CD14-positive monocyte (primary cell): ENCODE data around the gene ZNF385C. TPM values are rescaled to one million over a fixed set of nuclear protein-coding genes. Genes with fewer than 3 reads are reported as not detected.
A peak's percentile ranks its signal among the peaks of the same experiment; 100 is the strongest.

Source experiments
- DNase-seq, 3 donors: peaks; one replicate each; pipeline ENCODE4 v3.0.0-alpha.2; 2011 to 2022
- H2AFZ ChIP-seq: 2 replicates; pipeline ENCODE4 v1.6.0; 2012; ENCODE audit warnings: mild to moderate bottlenecking, low read depth, low read length, inconsistent platforms; ENCODE audit not compliant: insufficient read depth, poor library complexity, severe bottlenecking
- H3K27ac ChIP-seq, 2 donors: 1 replicate in 1 of 2; 2 replicates in 1 of 2; pipeline ENCODE4 v1.5.1; 2012 to 2013; ENCODE audit warnings: low read length in 2 of 2, control low read depth in 1 of 2, inconsistent platforms in 1 of 2, low read depth in 1 of 2, mild to moderate bottlenecking in 1 of 2
- H3K27me3 ChIP-seq, 2 donors: one replicate each; pipeline versions ENCODE4 v1.6.0 to v1.6.1; 2011 to 2013; ENCODE audit warnings: low read length in 2 of 2; ENCODE audit not compliant: control insufficient read depth in 2 of 2, insufficient read depth in 2 of 2
- H3K36me3 ChIP-seq, 2 donors: replicated peaks in 1 of 2; 1 replicate in 1 of 2; 2 replicates in 1 of 2; pipeline versions ENCODE4 v1.5.1 to v1.6.1; 2012 to 2013; ENCODE audit warnings: low read length in 2 of 2, control low read depth in 1 of 2, inconsistent platforms in 1 of 2, mild to moderate bottlenecking in 1 of 2; ENCODE audit not compliant: insufficient read depth in 2 of 2, control insufficient read depth in 1 of 2
- H3K4me1 ChIP-seq, 2 donors: 1 replicate in 1 of 2; 2 replicates in 1 of 2; pipeline versions ENCODE4 v1.5.1 to v1.6.1; 2012 to 2013; ENCODE audit warnings: low read length in 2 of 2, control low read depth in 1 of 2, inconsistent platforms in 1 of 2, mild to moderate bottlenecking in 1 of 2, moderate library complexity in 1 of 2; ENCODE audit not compliant: insufficient read depth in 2 of 2, control insufficient read depth in 1 of 2
- H3K4me2 ChIP-seq: replicated peaks from 2 replicates; pipeline ENCODE3; 2012; ENCODE audit warnings: low read length, moderate library complexity, mild to moderate bottlenecking; ENCODE audit not compliant: poor library complexity, severe bottlenecking; ENCODE audit errors: extremely low read depth
- H3K4me3 ChIP-seq, 3 experiments: fragments of 200-600 bp in 1 of 3; sonication (generic) in 1 of 3; replicated peaks in 1 of 3; 1 replicate in 2 of 3; 2 replicates in 1 of 3; pipeline ENCODE4 v1.5.1; 2011 to 2013; ENCODE audit warnings: low read length in 3 of 3, mild to moderate bottlenecking in 3 of 3, control low read depth in 2 of 3, low read depth in 2 of 3, inconsistent platforms in 1 of 3, moderate library complexity in 1 of 3
- H3K79me2 ChIP-seq: 2 replicates; pipeline ENCODE4 v1.6.0; 2012; ENCODE audit warnings: mild to moderate bottlenecking, control low read depth, inconsistent platforms, low read length, moderate library complexity; ENCODE audit not compliant: insufficient read depth
- H3K9ac ChIP-seq: 2 replicates; pipeline ENCODE4 v1.6.0; 2017; ENCODE audit warnings: low read length, mild to moderate bottlenecking; ENCODE audit not compliant: insufficient read depth, poor library complexity, severe bottlenecking
- H3K9me3 ChIP-seq, 2 donors: replicated peaks in 1 of 2; 1 replicate in 1 of 2; 2 replicates in 1 of 2; pipeline versions ENCODE4 v1.5.1 to v1.6.1; 2012 to 2013; ENCODE audit warnings: low read length in 2 of 2, control low read depth in 1 of 2; ENCODE audit not compliant: control insufficient read depth in 1 of 2, insufficient read depth in 1 of 2
- H4K20me1 ChIP-seq: 2 replicates; pipeline ENCODE4 v1.6.0; 2012; ENCODE audit warnings: mild to moderate bottlenecking, low read length, control low read depth, moderate library complexity; ENCODE audit not compliant: insufficient read depth
- H3K27ac Mint-ChIP-seq, 7 donors: one replicate each; pipeline ENCODE4 v1.8.0; 2020; ENCODE audit warnings: mild to moderate bottlenecking in 7 of 7, mixed read lengths in 7 of 7, moderate library complexity in 6 of 7, inconsistent platforms in 2 of 7
- H3K27me3 Mint-ChIP-seq, 3 donors: one replicate each; pipeline ENCODE4 v1.8.0; 2021 to 2022; ENCODE audit warnings: low read depth in 3 of 3, mild to moderate bottlenecking in 3 of 3, mixed read lengths in 3 of 3, moderate library complexity in 3 of 3, inconsistent platforms in 1 of 3
- H3K36me3 Mint-ChIP-seq, 2 donors: one replicate each; pipeline ENCODE4 v1.8.0; 2020; ENCODE audit warnings: mixed read lengths in 2 of 2, inconsistent platforms in 1 of 2, mild to moderate bottlenecking in 1 of 2
- H3K4me1 Mint-ChIP-seq: one replicate; pipeline ENCODE4 v1.8.0; 2020; ENCODE audit warnings: mild to moderate bottlenecking, mixed read lengths
- H3K4me3 Mint-ChIP-seq, 2 donors: one replicate each; pipeline ENCODE4 v1.8.0; 2020; ENCODE audit warnings: mild to moderate bottlenecking in 2 of 2, mixed read lengths in 2 of 2, moderate library complexity in 1 of 2
- H3K9me3 Mint-ChIP-seq, 7 donors: one replicate each; pipeline ENCODE4 v1.8.0; 2020 to 2022; ENCODE audit warnings: mixed read lengths in 7 of 7, mild to moderate bottlenecking in 6 of 7, moderate library complexity in 6 of 7, inconsistent platforms in 2 of 7
- whole genome bisulfite sequencing: methylation state at CpG from one replicate; pipeline ENCODE4 v1.1.5; 2013; ENCODE audit warnings: missing lambda C conversion rate; ENCODE audit not compliant: insufficient coverage; 5-methylcytosine and 5-hydroxymethylcytosine counted together
- intact Hi-C, 2 donors: fragments of 100-400 bp; cut with micrococcal nuclease; formaldehyde crosslinking; loops; one replicate each; pipeline versions ENCODE4 v1.15.0 to v1.15.1; 2023
- polyA plus RNA-seq, 3 donors: library from polyadenylated mRNA; depleted of rRNA in 1 of 3; unstranded in 2 of 3; stranded (reverse) in 1 of 3; fragments of 300-500 nt in 2 of 3; fragments of >200 nt in 1 of 3; fragmentation: Illumina TruSeq in 2 of 3; gene quantifications; 1 replicate in 2 of 3; 2 replicates in 1 of 3; pipeline ENCODE4 v1.2.3, GENCODE V29; 2012 to 2021
- TF ChIP-seq, protein P1 (sequence below): fragments of 200-600 bp; IDR thresholded peaks from one replicate; pipeline ENCODE4 v1.8.0; 2022; ENCODE audit warnings: antibody characterized with exemption, mild to moderate bottlenecking

Gene ZNF385C
- polyA plus RNA-seq, 3 donors = 0.09 to 0.55 TPM; not detected in 1

DNA sequence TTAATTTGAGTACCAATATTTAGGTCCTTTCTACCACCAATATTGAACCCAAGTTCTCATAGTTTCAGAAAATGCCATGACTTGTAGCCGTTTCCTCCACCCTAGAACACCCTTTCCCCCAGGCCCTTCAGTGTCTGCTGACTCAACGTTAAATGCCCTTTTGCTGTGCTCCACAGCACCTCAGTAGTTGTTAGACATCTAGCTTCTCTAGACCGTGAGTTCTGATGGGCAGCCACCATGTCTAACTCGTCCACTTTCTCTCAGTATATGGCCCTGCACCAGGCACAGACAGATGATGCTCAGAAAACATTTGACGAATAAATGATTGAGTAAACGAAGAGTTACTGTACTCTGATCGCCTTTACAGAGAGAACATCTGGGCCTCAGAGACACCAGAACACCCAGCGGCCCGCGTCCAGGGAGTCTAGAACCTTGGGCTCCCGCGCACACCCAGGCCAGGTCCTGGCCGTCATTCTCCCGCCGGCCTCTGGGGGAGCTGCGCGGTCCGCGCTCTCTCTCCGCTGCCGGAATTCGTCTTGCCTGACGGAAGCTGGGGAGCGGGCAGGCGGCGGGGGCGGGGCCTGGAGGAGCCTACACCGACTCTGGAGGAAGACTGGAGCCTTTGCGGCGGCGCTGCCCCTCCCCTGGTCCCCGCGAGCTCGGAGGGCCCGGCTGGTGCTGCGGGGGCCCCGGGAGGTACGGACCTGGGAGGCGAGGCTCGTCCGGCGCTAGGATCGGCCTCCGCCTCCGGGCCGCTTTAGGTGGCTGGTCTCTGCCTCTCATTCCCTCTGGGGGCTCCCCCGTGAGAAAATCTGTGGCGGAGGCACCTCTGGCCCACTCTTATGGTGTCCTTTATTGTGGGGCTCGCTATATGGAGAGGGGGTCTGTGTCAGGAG, 78.5 kb downstream of the ZNF385C start, which contains the start of gene NKIRAS2:
TSS of gene NKIRAS2 (plus strand) at position 582 of the 896 bp plus-strand sequence. CDS start 1,488 bp downstream, outside the sequence.
- Histone ChIP-seq H3K4me2 (peak within 1 kb of the TSS; percentile 89), H3K4me1 (peaks cover 69 to 82% of the 10 kb centered on the region in 2 donors), H4K20me1 (no peaks in the 10 kb centered on the region), H3K27me3 (no peaks in the 10 kb centered on the region), H3K9me3 (no peaks in the 10 kb centered on the region), H3K4me3 (peak within 1 kb of the TSS; percentile 90 to 98 (median 97)), H3K27ac (peak within 1 kb of the TSS; percentile 66 to 90), H3K79me2 (peaks cover 74% of the 10 kb centered on the region), H3K36me3 (peaks cover 12 to 21% of the 10 kb centered on the region in 2 donors), H3K9ac (peak within 1 kb of the TSS; percentile 88), H2AFZ (peak within 1 kb of the TSS; percentile 66)
- H3K4me3 Mint-ChIP-seq = peak within 1 kb of the TSS; percentile 87 to 90
- peaks cover 0 to 3% (median 0%) of the 10 kb centered on the region in 7 donors for H3K9me3 Mint-ChIP-seq
- no peaks in the 10 kb centered on the region for H3K27me3 Mint-ChIP-seq
- WGBS = 5% methylated on average over 47 of the region's 49 CpGs
- peaks cover 73% of the 10 kb centered on the region for H3K4me1 Mint-ChIP-seq
- TF ChIP-seq, protein P1, sequence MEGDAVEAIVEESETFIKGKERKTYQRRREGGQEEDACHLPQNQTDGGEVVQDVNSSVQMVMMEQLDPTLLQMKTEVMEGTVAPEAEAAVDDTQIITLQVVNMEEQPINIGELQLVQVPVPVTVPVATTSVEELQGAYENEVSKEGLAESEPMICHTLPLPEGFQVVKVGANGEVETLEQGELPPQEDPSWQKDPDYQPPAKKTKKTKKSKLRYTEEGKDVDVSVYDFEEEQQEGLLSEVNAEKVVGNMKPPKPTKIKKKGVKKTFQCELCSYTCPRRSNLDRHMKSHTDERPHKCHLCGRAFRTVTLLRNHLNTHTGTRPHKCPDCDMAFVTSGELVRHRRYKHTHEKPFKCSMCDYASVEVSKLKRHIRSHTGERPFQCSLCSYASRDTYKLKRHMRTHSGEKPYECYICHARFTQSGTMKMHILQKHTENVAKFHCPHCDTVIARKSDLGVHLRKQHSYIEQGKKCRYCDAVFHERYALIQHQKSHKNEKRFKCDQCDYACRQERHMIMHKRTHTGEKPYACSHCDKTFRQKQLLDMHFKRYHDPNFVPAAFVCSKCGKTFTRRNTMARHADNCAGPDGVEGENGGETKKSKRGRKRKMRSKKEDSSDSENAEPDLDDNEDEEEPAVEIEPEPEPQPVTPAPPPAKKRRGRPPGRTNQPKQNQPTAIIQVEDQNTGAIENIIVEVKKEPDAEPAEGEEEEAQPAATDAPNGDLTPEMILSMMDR = peak; percentile 96
- peak within 1 kb of the TSS; percentile 85 to 96 (median 90) for H3K27ac Mint-ChIP-seq
- peaks cover 24 to 40% of the 10 kb centered on the region in 2 donors for H3K36me3 Mint-ChIP-seq
- peak; percentile 90 for DNase-seq
- intact Hi-C loops = loop anchor here in 1 of 2 donors (10.0 kb wide), 1 partner anchor 165 kb away; the partner anchor contains the start of genes HCRT and KCNH4

DNA sequence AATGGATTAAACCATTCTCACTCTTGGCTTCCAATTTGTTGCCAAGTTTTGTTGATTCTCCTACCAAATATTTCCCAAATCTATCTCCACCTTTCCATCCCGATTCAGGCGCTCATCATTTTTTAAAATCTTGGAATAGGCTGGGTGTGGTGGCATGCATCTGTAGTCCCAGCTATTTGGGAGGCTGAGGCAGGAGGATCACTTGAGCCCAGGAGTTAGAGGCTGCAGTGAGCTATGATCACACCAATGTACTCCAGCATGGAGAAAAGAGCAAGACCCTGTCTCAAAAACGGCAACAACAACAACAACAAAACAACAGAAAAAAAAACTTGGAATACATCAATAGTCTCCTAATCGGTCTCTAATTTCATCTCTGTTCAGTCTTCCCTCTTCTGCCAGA, 79.3 kb downstream of the ZNF385C start:
- Mint-ChIP-seq H3K9me3 (peaks cover 0 to 3% (median 0%) of the 10 kb centered on the region in 7 donors), H3K4me1 (peaks cover 65% of the 10 kb centered on the region), H3K27me3 (no peaks in the 10 kb centered on the region), H3K36me3 (peaks cover 21 to 38% of the 10 kb centered on the region in 2 donors), H3K4me3 (no peak overlapping the region), H3K27ac (peak overlapping the region in 1 of 7 donors; percentile 72)
- Histone ChIP-seq H3K27me3 (no peaks in the 10 kb centered on the region), H4K20me1 (no peaks in the 10 kb centered on the region), H3K4me3 (no peak overlapping the region), H3K9ac (no peak overlapping the region), H3K79me2 (peaks cover 82% of the 10 kb centered on the region), H3K4me2 (no peak overlapping the region), H2AFZ (no peak overlapping the region), H3K36me3 (peaks cover 12 to 21% of the 10 kb centered on the region in 2 donors), H3K27ac (no peak overlapping the region), H3K9me3 (no peaks in the 10 kb centered on the region), H3K4me1 (peaks cover 61 to 82% of the 10 kb centered on the region in 2 donors)
- DNase-seq = no peak
- WGBS = no CpG with 5 or more reads among the region's 4 CpGs
- intact Hi-C loops = no loop called here
- TF ChIP-seq, protein P1 = no peak
